Erythroblast (primary cell): Measurements from ENCODE around the gene NNMT.

ENCODE experiments used
- GATA1 ChIP-seq: IDR thresholded peaks from 2 replicates; pipeline ENCODE4 v1.6.1; 2011; ENCODE audit warnings: low read depth, mild to moderate bottlenecking, control low read depth, low read length, moderate library complexity
- POLR2A ChIP-seq: IDR thresholded peaks from 2 replicates; pipeline ENCODE4 v1.6.1; 2011; ENCODE audit warnings: mild to moderate bottlenecking, low read length

- TF ChIP-seq POLR2A: no peak
- no peak for TF ChIP-seq GATA1
These were observed 40.9 kb upstream of the NNMT start for GRCh38 chr11:114255289-114255688.
